Measurements from ENCODE around the gene MAZ.
"Not testable (repeated sequence)": the region's sequence is repeated elsewhere in the genome, so short reads cannot be mapped to it uniquely, and the experiment has no call there.

The MAZ gene

DNA sequence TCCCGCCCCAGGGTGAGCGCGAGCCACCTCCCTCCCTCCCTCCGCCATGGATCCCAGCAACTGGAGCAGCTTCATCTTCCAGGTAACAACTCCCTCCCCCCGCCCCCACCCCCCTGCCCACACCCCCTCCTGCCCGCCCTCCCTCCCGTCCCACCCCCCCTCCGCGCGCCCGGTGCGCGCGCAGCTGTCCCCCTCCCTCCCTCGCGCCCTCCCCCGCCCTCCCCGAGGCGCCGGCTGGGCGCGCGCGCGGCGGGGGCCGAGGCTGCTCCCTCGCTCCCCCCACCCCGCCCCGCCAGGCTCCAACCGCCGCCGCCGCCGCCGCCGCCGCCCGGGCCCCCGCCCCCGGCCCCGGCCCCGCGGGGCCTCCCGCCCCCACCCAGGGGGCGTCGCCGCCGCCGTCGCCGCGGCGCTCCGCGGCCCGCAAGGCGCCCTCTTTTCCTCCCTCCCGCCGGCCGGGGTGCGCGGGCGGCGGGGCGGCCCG, at the start of gene MAZ:
Gene MAZ (plus strand): TSS at position 431 of the 481 bp plus-strand sequence. CDS start 173 bp downstream, outside the sequence.
- Histone ChIP-seq H3K4me3 (ENCODE audit: low read depth, low read length) (peak within 1 kb of the TSS; percentile 78), H3K36me3 (peaks cover 72% of the 10 kb centered on the region), H3K9me3 (ENCODE audit: severe bottlenecking) (no peaks in the 10 kb centered on the region), H3K27me3 (ENCODE audit: insufficient read depth, low read depth, severe bottlenecking) (no peaks in the 10 kb centered on the region), H3K27ac (peak within 1 kb of the TSS; percentile 96)
- TF ChIP-seq, protein P1, sequence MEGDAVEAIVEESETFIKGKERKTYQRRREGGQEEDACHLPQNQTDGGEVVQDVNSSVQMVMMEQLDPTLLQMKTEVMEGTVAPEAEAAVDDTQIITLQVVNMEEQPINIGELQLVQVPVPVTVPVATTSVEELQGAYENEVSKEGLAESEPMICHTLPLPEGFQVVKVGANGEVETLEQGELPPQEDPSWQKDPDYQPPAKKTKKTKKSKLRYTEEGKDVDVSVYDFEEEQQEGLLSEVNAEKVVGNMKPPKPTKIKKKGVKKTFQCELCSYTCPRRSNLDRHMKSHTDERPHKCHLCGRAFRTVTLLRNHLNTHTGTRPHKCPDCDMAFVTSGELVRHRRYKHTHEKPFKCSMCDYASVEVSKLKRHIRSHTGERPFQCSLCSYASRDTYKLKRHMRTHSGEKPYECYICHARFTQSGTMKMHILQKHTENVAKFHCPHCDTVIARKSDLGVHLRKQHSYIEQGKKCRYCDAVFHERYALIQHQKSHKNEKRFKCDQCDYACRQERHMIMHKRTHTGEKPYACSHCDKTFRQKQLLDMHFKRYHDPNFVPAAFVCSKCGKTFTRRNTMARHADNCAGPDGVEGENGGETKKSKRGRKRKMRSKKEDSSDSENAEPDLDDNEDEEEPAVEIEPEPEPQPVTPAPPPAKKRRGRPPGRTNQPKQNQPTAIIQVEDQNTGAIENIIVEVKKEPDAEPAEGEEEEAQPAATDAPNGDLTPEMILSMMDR (IDR thresholded peaks at IDR 0.05; ENCODE audit: low read depth, low read length), result no peak
- no peak for DNase-seq

DNA sequence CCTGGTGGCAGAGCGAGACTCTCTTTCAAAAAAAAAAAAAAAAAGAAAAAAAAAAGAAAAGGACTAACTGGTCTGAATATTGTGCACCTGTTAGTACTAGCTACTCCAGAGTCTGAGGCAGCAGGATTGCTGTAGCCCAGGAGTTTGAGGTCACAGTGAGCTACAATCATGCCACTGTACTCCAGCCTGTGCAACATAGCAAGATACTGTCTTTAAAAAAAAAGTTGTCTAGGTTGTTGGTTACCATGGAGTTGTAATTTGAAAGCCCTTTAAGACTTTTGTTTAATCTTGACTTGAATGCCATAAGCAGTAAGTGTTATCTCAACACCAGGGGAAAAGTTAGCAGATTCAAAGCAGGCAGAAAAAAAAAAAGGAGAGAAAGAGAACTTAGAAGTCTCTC, 49.7 kb upstream of the MAZ start:
- Histone ChIP-seq H3K27ac (no peak overlapping the region), H3K9me3 (ENCODE audit: severe bottlenecking) (no peaks in the 10 kb centered on the region), H3K4me3 (ENCODE audit: low read depth, low read length) (no peak overlapping the region), H3K36me3 (no peaks in the 10 kb centered on the region), H3K27me3 (ENCODE audit: insufficient read depth, low read depth, severe bottlenecking) (no peaks in the 10 kb centered on the region)
- TF ChIP-seq, protein P1 (IDR thresholded peaks at IDR 0.05; ENCODE audit: low read depth, low read length), result no peak
- no peak for DNase-seq

DNA sequence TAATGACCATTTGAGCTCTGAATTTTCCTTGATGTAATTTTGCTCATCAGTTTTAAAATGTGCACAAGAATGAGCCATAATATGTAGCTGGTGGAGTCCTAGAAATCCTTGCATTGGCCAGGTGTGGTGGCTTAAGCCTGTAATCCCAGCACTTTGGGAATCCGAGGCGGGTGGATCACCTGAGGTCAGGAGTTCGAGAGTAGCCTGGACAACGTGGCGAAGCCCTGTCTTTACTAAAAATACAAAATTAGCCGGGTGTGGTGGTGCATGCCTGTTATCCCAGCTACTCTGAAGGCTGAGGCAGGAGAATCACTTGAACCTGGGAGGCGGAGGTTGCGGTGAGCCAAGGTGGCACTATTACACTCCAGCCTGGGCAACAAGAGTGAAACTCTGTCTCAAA, 49.2 kb upstream of the MAZ start:
- not testable (repeated sequence) for H3K36me3 ChIP-seq; H3K27me3 ChIP-seq (ENCODE audit: insufficient read depth, low read depth, severe bottlenecking); H3K4me3 ChIP-seq (ENCODE audit: low read depth, low read length); H3K27ac ChIP-seq; H3K9me3 ChIP-seq (ENCODE audit: severe bottlenecking)
- DNase-seq, result peak; percentile 58

DNA sequence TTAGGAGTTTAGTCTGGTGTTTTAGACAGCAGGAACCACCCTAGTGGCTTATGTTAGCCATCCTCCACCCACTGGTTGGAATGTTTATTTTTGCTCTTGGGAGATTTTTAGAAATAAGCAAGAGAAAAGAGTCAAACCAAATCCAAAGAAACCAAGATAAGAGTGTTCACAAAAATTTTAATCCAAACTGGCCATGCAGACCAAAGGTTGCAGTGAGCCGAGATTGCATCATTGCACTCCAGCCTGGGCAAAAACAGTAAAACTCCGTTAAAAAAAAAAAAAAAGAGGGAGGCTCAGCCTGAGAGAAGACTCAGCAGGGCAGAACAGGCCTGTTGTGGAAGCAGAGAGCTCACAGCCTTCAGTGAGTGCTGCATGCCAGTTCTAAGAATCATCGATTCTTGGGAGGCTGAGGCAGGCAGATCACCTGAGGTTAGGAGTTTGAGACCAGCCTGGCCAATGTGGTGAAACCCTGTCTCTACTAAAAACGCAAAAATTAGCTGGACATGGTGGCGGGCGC, 48.3 kb upstream of the MAZ start:
- no peaks in the 10 kb centered on the region for H3K9me3 ChIP-seq (ENCODE audit: severe bottlenecking)
- H3K27ac ChIP-seq, result no peak overlapping the region
- H3K36me3 ChIP-seq, result no peaks in the 10 kb centered on the region
- no peak for DNase-seq
- no peaks in the 10 kb centered on the region for H3K27me3 ChIP-seq (ENCODE audit: insufficient read depth, low read depth, severe bottlenecking)
- TF ChIP-seq, protein P1 (IDR thresholded peaks at IDR 0.05; ENCODE audit: low read depth, low read length), result no peak
- no peak overlapping the region for H3K4me3 ChIP-seq (ENCODE audit: low read depth, low read length)

DNA sequence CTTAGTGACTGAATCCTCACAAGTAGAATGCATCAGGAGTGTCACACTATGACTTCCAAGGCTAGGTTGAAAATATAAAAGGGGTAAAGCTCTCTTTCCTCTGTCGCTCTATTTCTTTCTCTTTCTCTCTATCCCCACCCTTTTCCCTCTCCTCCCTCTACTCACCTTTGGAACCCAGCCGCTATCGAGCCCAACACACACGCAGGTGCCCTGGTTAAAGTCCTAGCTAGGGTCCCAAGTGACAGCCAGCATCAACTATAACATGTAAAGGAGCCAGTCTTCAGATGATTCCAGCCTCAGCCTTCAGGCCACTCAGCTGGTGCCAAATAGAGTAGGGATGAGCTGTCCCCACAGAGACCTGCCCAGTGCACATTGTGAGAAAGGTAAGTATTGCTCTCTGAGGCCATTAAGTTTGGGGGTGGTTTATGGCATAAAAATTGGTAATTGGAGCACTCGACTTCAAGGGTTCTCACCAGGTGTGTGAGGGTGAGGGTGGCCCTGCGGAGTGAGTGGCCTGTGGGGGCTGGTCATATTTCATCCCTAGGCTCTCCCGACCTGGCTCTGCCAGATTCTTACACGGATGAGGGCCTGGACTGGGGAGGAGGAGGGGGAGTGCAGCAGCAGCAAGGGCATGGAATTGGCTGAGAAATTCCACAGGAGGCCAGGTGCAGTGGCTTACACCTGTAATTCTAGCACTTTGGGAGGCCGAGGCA, 45.6 kb upstream of the MAZ start:
- H3K36me3 ChIP-seq, result no peaks in the 10 kb centered on the region
- H3K27me3 ChIP-seq (ENCODE audit: insufficient read depth, low read depth, severe bottlenecking), result no peaks in the 10 kb centered on the region
- no peak overlapping the region for H3K4me3 ChIP-seq (ENCODE audit: low read depth, low read length)
- no peak for DNase-seq
- H3K9me3 ChIP-seq (ENCODE audit: severe bottlenecking), result no peaks in the 10 kb centered on the region
- TF ChIP-seq, protein P1 (IDR thresholded peaks at IDR 0.05; ENCODE audit: low read depth, low read length), result no peak
- H3K27ac ChIP-seq, result no peak overlapping the region

DNA sequence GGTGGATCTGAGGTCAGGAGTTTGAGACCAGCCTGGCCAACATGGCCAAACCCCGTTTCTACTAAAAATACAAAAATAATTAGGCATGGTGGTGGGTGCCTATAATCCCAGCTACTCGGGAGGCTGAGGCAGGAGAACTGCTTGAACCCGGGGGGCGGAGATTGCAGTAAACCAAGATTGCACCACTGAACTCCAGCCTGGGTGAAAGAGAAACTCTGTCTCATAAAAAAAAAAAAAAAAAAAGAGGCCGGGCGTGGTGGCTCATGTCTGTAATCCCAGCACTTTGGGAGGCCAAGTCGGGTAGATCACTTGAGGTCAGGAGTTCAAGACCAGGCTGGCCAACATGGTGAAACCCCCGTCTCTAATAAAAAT, 45.1 kb upstream of the MAZ start:
- not testable (repeated sequence) for H3K9me3 ChIP-seq (ENCODE audit: severe bottlenecking); H3K36me3 ChIP-seq; H3K27me3 ChIP-seq (ENCODE audit: insufficient read depth, low read depth, severe bottlenecking); DNase-seq; H3K4me3 ChIP-seq (ENCODE audit: low read depth, low read length); H3K27ac ChIP-seq

DNA sequence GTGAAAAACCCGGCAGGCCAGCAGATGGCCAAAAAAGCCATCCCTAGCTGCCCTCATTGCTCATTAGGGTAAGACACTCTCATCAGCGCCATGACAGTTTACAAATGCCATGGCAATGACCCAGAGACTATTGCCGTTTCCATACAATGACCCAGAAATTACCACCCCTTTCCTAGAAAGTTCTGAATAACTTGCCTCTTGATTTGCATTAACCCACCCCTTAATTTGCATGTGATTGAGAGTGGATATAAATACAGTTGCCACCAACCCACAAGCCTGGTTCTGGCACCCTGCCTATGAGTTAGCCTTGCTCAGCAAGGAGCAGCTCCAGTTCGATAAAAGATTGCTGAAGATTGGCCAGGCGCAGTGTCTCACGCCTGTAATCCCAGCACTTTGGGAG, 44.4 kb upstream of the MAZ start:
- H3K36me3 ChIP-seq, result no peaks in the 10 kb centered on the region
- DNase-seq, result no peak
- TF ChIP-seq, protein P1 (IDR thresholded peaks at IDR 0.05; ENCODE audit: low read depth, low read length), result no peak
- no peak overlapping the region for H3K27ac ChIP-seq
- no peaks in the 10 kb centered on the region for H3K9me3 ChIP-seq (ENCODE audit: severe bottlenecking)
- H3K27me3 ChIP-seq (ENCODE audit: insufficient read depth, low read depth, severe bottlenecking), result no peaks in the 10 kb centered on the region
- H3K4me3 ChIP-seq (ENCODE audit: low read depth, low read length), result no peak overlapping the region

Data from WERI-Rb-1 (cell line).